ENCODE measurements around the gene PSMB2. TPM values are rescaled to one million over a fixed set of nuclear protein-coding genes. Genes with fewer than 3 reads are reported as not detected.

Gene PSMB2
- total RNA-seq, 4 donors from 2014 or later = 16.1 to 41.6 (median 29.0) TPM

- Histone ChIP-seq H3K36me3 (peaks cover 0 to 60% (median 26%) of the 10 kb centered on the region in 4 donors), H3K4me3 (no peak overlapping the region), H3K4me1 (no peaks in the 10 kb centered on the region), H3K27ac (no peak overlapping the region), H3K9me3 (no peaks in the 10 kb centered on the region), H3K27me3 (no peaks in the 10 kb centered on the region)
- DNase-seq = no peak
- intact Hi-C loops (cut with DNase I; ENCODE audit: low total_unique reads) = no loop called here
- TF ChIP-seq CTCF (IDR thresholded peaks at IDR 0.05) (no peak), POLR2AphosphoS5 (IDR thresholded peaks at IDR 0.05) (no peak), EP300 (IDR thresholded peaks at IDR 0.05; ENCODE audit: low read depth) (no peak), POLR2A (IDR thresholded peaks at IDR 0.05) (no peak)
- WGBS, 2 donors (ENCODE audit: low coverage in 1 of 2) = 70% methylated on average over 3 of the region's 3 CpGs; no CpG with 5 or more reads in 1 of the 2 donors
- in situ Hi-C loops (cut with MboI; ENCODE audit: low pct_ligation_motif_present in 1 of 4, low pct_unique_long_range_greater_than_20kb in 1 of 4, low sequenced_read_pairs in 3 of 4) = no loop called here
Measured at GRCh38 chr1:35603468-35603867, 37.9 kb downstream of the PSMB2 start.

- Histone ChIP-seq H3K9me3 (no peaks in the 10 kb centered on the region), H3K4me3 (no peak overlapping the region), H3K27ac (no peak overlapping the region), H3K27me3 (no peaks in the 10 kb centered on the region), H3K36me3 (peaks cover 0 to 39% (median 16%) of the 10 kb centered on the region in 4 donors), H3K4me1 (no peaks in the 10 kb centered on the region)
- TF ChIP-seq CTCF (IDR thresholded peaks at IDR 0.05) (no peak), EP300 (IDR thresholded peaks at IDR 0.05; ENCODE audit: low read depth) (no peak), POLR2A (IDR thresholded peaks at IDR 0.05) (no peak), POLR2AphosphoS5 (IDR thresholded peaks at IDR 0.05) (no peak)
- WGBS, 2 donors (ENCODE audit: low coverage in 1 of 2) = 90 to 91% methylated on average over 2 to 3 of the region's 3 CpGs
- in situ Hi-C loops (cut with MboI; ENCODE audit: low pct_ligation_motif_present in 1 of 4, low pct_unique_long_range_greater_than_20kb in 1 of 4, low sequenced_read_pairs in 3 of 4) (no loop called here), intact Hi-C loops (cut with DNase I; ENCODE audit: low total_unique reads) (no loop called here)
- no peak for DNase-seq
Measured at GRCh38 chr1:35600593-35600992, 40.7 kb downstream of the PSMB2 start.

GRCh38 chr1:35599411-35599810, 41.9 kb downstream of the PSMB2 start:
- no peak for DNase-seq
- in situ Hi-C loops (cut with MboI; ENCODE audit: low pct_ligation_motif_present in 1 of 4, low pct_unique_long_range_greater_than_20kb in 1 of 4, low sequenced_read_pairs in 3 of 4) (no loop called here), intact Hi-C loops (cut with DNase I; ENCODE audit: low total_unique reads) (no loop called here)
- 65 to 79% methylated on average over 2 to 3 of the region's 3 CpGs for WGBS, 2 donors (ENCODE audit: low coverage in 1 of 2)
- H3K27ac ChIP-seq = no peak overlapping the region
- H3K9me3 ChIP-seq = no peaks in the 10 kb centered on the region
- peaks cover 0 to 32% (median 12%) of the 10 kb centered on the region in 4 donors for H3K36me3 ChIP-seq
- no peaks in the 10 kb centered on the region for H3K27me3 ChIP-seq
- no peaks in the 10 kb centered on the region for H3K4me1 ChIP-seq
- H3K4me3 ChIP-seq = no peak overlapping the region
- TF ChIP-seq EP300 (IDR thresholded peaks at IDR 0.05; ENCODE audit: low read depth) (no peak), CTCF (IDR thresholded peaks at IDR 0.05) (no peak), POLR2AphosphoS5 (IDR thresholded peaks at IDR 0.05) (no peak), POLR2A (IDR thresholded peaks at IDR 0.05) (no peak)

- Histone ChIP-seq H3K27me3 (no peaks in the 10 kb centered on the region), H3K27ac (no peak overlapping the region), H3K36me3 (peaks cover 0 to 29% (median 10%) of the 10 kb centered on the region in 4 donors), H3K9me3 (no peaks in the 10 kb centered on the region), H3K4me3 (no peak overlapping the region), H3K4me1 (no peaks in the 10 kb centered on the region)
- no peak for DNase-seq
- no peak for TF ChIP-seq CTCF (IDR thresholded peaks at IDR 0.05)
- TF ChIP-seq POLR2AphosphoS5 (IDR thresholded peaks at IDR 0.05) = no peak
- no peak for TF ChIP-seq POLR2A (IDR thresholded peaks at IDR 0.05)
- no peak for TF ChIP-seq EP300 (IDR thresholded peaks at IDR 0.05; ENCODE audit: low read depth)
- intact Hi-C loops (cut with DNase I; ENCODE audit: low total_unique reads) = no loop called here
- 76 to 80% methylated on average over 2 of the region's 2 CpGs for whole genome bisulfite sequencing, 2 donors (ENCODE audit: low coverage in 1 of 2)
- in situ Hi-C loops (cut with MboI; ENCODE audit: low pct_ligation_motif_present in 1 of 4, low pct_unique_long_range_greater_than_20kb in 1 of 4, low sequenced_read_pairs in 3 of 4) = no loop called here
Measured at GRCh38 chr1:35598895-35599294, 42.4 kb downstream of the PSMB2 start.
